ENCODE measurements around the gene PLS1. TPM values are rescaled to one million over a fixed set of nuclear protein-coding genes. Genes with fewer than 3 reads are reported as not detected.
"Not testable (repeated sequence)": the region's sequence is repeated elsewhere in the genome, so short reads cannot be mapped to it uniquely, and the experiment has no call there.

PLS1 gene
- total RNA-seq, 2 donors from 2014 or later, result 3.2 to 5.3 TPM

GRCh38 chr3:142602619-142603385 lies 6.6 kb downstream of the PLS1 start:
- Mint-ChIP-seq H3K4me1 (ENCODE audit: low read depth) (peaks cover 3% of the 10 kb centered on the region), H3K27me3 (ENCODE audit: low read depth) (no peaks in the 10 kb centered on the region), H3K9me3 (no peaks in the 10 kb centered on the region), H3K36me3 (ENCODE audit: insufficient read depth in 2 of 2) (no peaks in the 10 kb centered on the region), H3K4me3 (no peak overlapping the region), H3K27ac (no peak overlapping the region)
- ATAC-seq (replicated peaks in 1 of 2) (no peak), DNase-seq (no peak)

GRCh38 chr3:142603386-142603705 lies 7.2 kb downstream of the PLS1 start:
- not testable (repeated sequence) for H3K36me3 Mint-ChIP-seq (ENCODE audit: insufficient read depth in 2 of 2); H3K9me3 Mint-ChIP-seq; H3K27me3 Mint-ChIP-seq (ENCODE audit: low read depth); DNase-seq; H3K27ac Mint-ChIP-seq; ATAC-seq (replicated peaks in 1 of 2); H3K4me3 Mint-ChIP-seq; H3K4me1 Mint-ChIP-seq (ENCODE audit: low read depth)

GRCh38 chr3:142604940-142605339 lies 8.7 kb downstream of the PLS1 start:
- DNase-seq (no peak), ATAC-seq (replicated peaks in 1 of 2) (no peak)
- no peaks in the 10 kb centered on the region for H3K4me1 Mint-ChIP-seq (ENCODE audit: low read depth)
- no peaks in the 10 kb centered on the region for H3K27me3 Mint-ChIP-seq (ENCODE audit: low read depth)
- no peaks in the 10 kb centered on the region for H3K36me3 Mint-ChIP-seq (ENCODE audit: insufficient read depth in 2 of 2)
- H3K27ac Mint-ChIP-seq, result no peak overlapping the region
- no peaks in the 10 kb centered on the region for H3K9me3 Mint-ChIP-seq
- H3K4me3 Mint-ChIP-seq, result no peak overlapping the region

- DNase-seq (no peak), ATAC-seq (replicated peaks in 1 of 2) (no peak)
- H3K27me3 Mint-ChIP-seq (ENCODE audit: low read depth), result no peaks in the 10 kb centered on the region
- H3K9me3 Mint-ChIP-seq, result no peaks in the 10 kb centered on the region
- H3K4me1 Mint-ChIP-seq (ENCODE audit: low read depth), result no peaks in the 10 kb centered on the region
- no peak overlapping the region for H3K27ac Mint-ChIP-seq
- H3K4me3 Mint-ChIP-seq, result no peak overlapping the region
- H3K36me3 Mint-ChIP-seq (ENCODE audit: insufficient read depth in 2 of 2), result no peaks in the 10 kb centered on the region
Measured at GRCh38 chr3:142608631-142609030, 12.4 kb downstream of the PLS1 start.

GRCh38 chr3:142609136-142609535 lies 12.9 kb downstream of the PLS1 start:
- no peak overlapping the region for H3K27ac Mint-ChIP-seq
- no peaks in the 10 kb centered on the region for H3K4me1 Mint-ChIP-seq (ENCODE audit: low read depth)
- no peak overlapping the region for H3K4me3 Mint-ChIP-seq
- H3K9me3 Mint-ChIP-seq, result no peaks in the 10 kb centered on the region
- H3K36me3 Mint-ChIP-seq (ENCODE audit: insufficient read depth in 2 of 2), result no peaks in the 10 kb centered on the region
- no peaks in the 10 kb centered on the region for H3K27me3 Mint-ChIP-seq (ENCODE audit: low read depth)
- ATAC-seq (replicated peaks in 1 of 2), result peak in 1 of 2 donors; percentile 26
- no peak for DNase-seq

- H3K9me3 Mint-ChIP-seq, result no peaks in the 10 kb centered on the region
- H3K36me3 Mint-ChIP-seq (ENCODE audit: insufficient read depth in 2 of 2), result no peaks in the 10 kb centered on the region
- H3K4me1 Mint-ChIP-seq (ENCODE audit: low read depth), result no peaks in the 10 kb centered on the region
- H3K27ac Mint-ChIP-seq, result no peak overlapping the region
- H3K4me3 Mint-ChIP-seq, result no peak overlapping the region
- DNase-seq, result no peak
- no peak for ATAC-seq (replicated peaks in 1 of 2)
- H3K27me3 Mint-ChIP-seq (ENCODE audit: low read depth), result no peaks in the 10 kb centered on the region
Measured at GRCh38 chr3:142611206-142611605, 15.0 kb downstream of the PLS1 start.

GRCh38 chr3:142613491-142613890 lies 17.3 kb downstream of the PLS1 start:
- Mint-ChIP-seq H3K36me3 (ENCODE audit: insufficient read depth in 2 of 2) (no peaks in the 10 kb centered on the region), H3K27ac (no peak overlapping the region), H3K4me3 (no peak overlapping the region), H3K9me3 (no peaks in the 10 kb centered on the region), H3K27me3 (ENCODE audit: low read depth) (no peaks in the 10 kb centered on the region), H3K4me1 (ENCODE audit: low read depth) (no peaks in the 10 kb centered on the region)
- ATAC-seq (replicated peaks in 1 of 2) (no peak), DNase-seq (no peak)

GRCh38 chr3:142614059-142614626 lies 17.9 kb downstream of the PLS1 start:
- no peak overlapping the region for H3K27ac Mint-ChIP-seq
- DNase-seq, result no peak
- H3K36me3 Mint-ChIP-seq (ENCODE audit: insufficient read depth in 2 of 2), result no peaks in the 10 kb centered on the region
- H3K4me1 Mint-ChIP-seq (ENCODE audit: low read depth), result no peaks in the 10 kb centered on the region
- H3K9me3 Mint-ChIP-seq, result no peaks in the 10 kb centered on the region
- ATAC-seq (replicated peaks in 1 of 2), result no peak
- H3K4me3 Mint-ChIP-seq, result no peak overlapping the region
- no peaks in the 10 kb centered on the region for H3K27me3 Mint-ChIP-seq (ENCODE audit: low read depth)

- Mint-ChIP-seq H3K27ac (no peak overlapping the region), H3K27me3 (ENCODE audit: low read depth) (no peaks in the 10 kb centered on the region), H3K9me3 (no peaks in the 10 kb centered on the region), H3K4me1 (ENCODE audit: low read depth) (no peaks in the 10 kb centered on the region), H3K4me3 (no peak overlapping the region), H3K36me3 (ENCODE audit: insufficient read depth in 2 of 2) (no peaks in the 10 kb centered on the region)
- no peak for ATAC-seq (replicated peaks in 1 of 2)
- DNase-seq, result no peak
Measured at GRCh38 chr3:142615171-142615570, 19.0 kb downstream of the PLS1 start.

- no peaks in the 10 kb centered on the region for H3K9me3 Mint-ChIP-seq
- no peaks in the 10 kb centered on the region for H3K27me3 Mint-ChIP-seq (ENCODE audit: low read depth)
- no peak for DNase-seq
- ATAC-seq (replicated peaks in 1 of 2), result no peak
- no peaks in the 10 kb centered on the region for H3K4me1 Mint-ChIP-seq (ENCODE audit: low read depth)
- no peak overlapping the region for H3K27ac Mint-ChIP-seq
- no peaks in the 10 kb centered on the region for H3K36me3 Mint-ChIP-seq (ENCODE audit: insufficient read depth in 2 of 2)
- no peak overlapping the region for H3K4me3 Mint-ChIP-seq
Measured at GRCh38 chr3:142618917-142619461, 22.8 kb downstream of the PLS1 start.

- Mint-ChIP-seq H3K27me3 (ENCODE audit: low read depth) (no peaks in the 10 kb centered on the region), H3K36me3 (ENCODE audit: insufficient read depth in 2 of 2) (no peaks in the 10 kb centered on the region), H3K4me3 (no peak overlapping the region), H3K9me3 (no peaks in the 10 kb centered on the region), H3K27ac (no peak overlapping the region), H3K4me1 (ENCODE audit: low read depth) (peaks cover 6% of the 10 kb centered on the region)
- ATAC-seq (replicated peaks in 1 of 2) (no peak), DNase-seq (no peak)
Measured at GRCh38 chr3:142622405-142622804, 26.2 kb downstream of the PLS1 start.

- Mint-ChIP-seq H3K4me3 (no peak overlapping the region), H3K4me1 (ENCODE audit: low read depth) (peaks cover 6% of the 10 kb centered on the region), H3K36me3 (ENCODE audit: insufficient read depth in 2 of 2) (no peaks in the 10 kb centered on the region), H3K27ac (no peak overlapping the region), H3K9me3 (no peaks in the 10 kb centered on the region), H3K27me3 (ENCODE audit: low read depth) (no peaks in the 10 kb centered on the region)
- ATAC-seq (replicated peaks in 1 of 2) (no peak), DNase-seq (no peak)
Measured at GRCh38 chr3:142623194-142623593, 27.0 kb downstream of the PLS1 start.

- Mint-ChIP-seq H3K27me3 (ENCODE audit: low read depth) (no peaks in the 10 kb centered on the region), H3K27ac (no peak overlapping the region), H3K9me3 (no peaks in the 10 kb centered on the region), H3K4me1 (ENCODE audit: low read depth) (peaks cover 6% of the 10 kb centered on the region), H3K36me3 (ENCODE audit: insufficient read depth in 2 of 2) (no peaks in the 10 kb centered on the region), H3K4me3 (no peak overlapping the region)
- ATAC-seq (replicated peaks in 1 of 2) (no peak), DNase-seq (no peak)
Measured at GRCh38 chr3:142624341-142625152, 28.4 kb downstream of the PLS1 start.

Measured in activated T-cell treated with anti-CD3 and anti-CD28 coated beads, Interleukin-2, amount 50 U/mL, for 72 hours (primary cell).